Stimulated activated CD8-positive, alpha-beta memory T cell treated with anti-CD3 and anti-CD28 coated beads, Interleukin-12 subunit alpha, Interleukin-12 subunit beta, amount 100 ng/mL, for 4 hours (primary cell): ENCODE measurements around the gene KLHL24.
A peak's percentile ranks its signal among the peaks of the same experiment; 100 is the strongest.
"Not testable (repeated sequence)": the region's sequence is repeated elsewhere in the genome, so short reads cannot be mapped to it uniquely, and the experiment has no call there.

ENCODE experiments used
- DNase-seq: peaks from one replicate; pipeline ENCODE4 v3.0.0-alpha.2; 2020; ENCODE audit warnings: low read depth

KLHL24 gene

DNA sequence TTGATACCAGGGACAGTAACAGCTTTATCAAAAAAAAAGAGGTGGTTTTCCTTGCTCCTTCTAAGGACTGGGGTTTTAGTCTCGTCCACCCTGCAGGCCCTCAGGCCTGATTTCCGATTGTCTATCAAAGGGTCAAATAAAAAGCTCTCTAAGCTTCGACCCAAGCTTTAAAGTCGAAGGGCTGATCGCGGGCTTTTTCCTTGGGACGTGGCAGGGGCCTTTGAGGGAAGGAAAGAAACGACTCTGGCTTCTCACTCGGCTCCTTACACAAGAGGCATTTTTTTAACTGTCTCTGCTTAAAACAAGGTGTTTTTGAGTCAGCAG is 354 bp upstream of the KLHL24 start:
- DNase-seq, result no peak

DNA sequence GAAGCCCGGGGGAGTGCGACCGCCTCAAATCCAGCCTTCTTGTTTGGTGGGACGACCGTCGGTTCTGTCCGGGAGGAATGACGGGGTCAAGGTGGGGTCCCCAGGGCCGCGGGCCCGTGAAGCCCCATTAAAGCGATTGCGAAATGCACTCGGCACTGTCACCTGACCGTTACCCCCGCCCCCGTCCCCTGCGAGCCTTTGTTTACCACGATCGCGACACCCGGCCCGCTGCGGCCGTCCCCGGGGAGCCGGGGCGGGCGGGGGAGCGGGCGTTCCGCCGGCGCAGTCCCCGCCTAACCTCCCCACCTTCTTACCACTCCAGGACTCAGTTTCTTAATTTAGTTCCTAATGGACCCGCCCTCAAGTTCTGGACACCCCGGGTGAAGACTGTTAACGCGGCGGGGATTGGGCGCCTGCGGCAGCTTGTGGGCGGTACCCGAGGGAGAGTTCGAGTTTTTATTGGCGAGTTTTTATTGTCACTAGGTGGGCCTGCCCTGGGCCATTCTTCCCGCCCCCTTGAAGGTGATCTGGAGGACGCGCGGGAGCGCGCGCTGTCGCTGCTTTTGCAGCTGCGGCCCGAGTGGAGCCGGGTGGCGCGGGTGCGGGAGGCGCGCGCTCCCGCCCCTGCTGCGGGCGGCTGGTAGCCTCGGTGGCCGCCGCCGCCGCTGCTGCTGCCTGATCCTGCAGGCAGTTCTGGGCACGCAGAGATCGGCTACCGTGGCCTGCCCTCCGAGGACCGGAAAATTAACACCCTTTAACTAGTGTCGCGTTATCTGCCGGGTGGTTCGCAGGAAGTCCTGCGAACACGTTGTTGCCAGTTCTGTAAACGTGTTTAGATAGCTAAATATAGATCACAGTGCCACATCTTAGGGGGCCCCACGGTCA is 1.0 kb downstream of the KLHL24 start:
- peak; percentile 81 for DNase-seq

DNA sequence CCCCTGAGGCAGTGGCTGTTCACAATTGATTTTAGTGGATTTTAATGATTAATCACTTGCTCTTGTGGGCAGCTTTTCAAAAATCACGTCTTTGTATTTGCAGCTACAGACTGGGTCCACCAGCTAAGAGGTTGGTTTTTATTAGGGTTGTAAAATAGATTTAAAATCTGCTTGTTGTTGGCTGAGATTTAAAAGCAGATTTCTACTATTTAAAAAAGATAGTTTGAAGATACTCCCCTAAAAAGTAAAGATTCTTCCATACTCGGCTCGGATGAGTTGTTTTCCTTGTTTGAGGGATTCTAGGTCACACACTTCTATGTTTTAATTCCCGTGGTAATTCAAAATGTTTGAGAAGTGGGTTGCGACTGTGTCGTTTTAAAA is 1.7 kb downstream of the KLHL24 start:
- no peak for DNase-seq

DNA sequence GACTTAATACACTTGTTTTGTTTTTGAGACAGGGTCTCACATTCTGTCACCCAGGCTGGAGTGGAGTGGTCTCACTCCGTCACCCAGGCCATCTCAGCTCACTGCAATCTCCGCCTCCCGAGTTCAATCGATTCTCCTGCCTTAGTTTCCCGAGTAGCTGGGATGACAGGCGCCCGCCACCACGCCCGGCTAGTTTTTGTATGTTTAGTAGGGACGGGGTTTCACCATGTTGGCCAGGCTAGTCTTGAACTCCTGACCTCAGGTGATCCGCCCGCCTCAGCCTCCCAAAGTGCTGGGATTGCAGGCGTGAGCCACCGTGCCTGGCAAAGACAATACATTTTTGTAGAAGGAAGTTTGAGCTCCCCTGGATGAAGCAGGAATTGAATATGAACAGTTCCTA is 2.2 kb downstream of the KLHL24 start:
- not testable (repeated sequence) for DNase-seq

DNA sequence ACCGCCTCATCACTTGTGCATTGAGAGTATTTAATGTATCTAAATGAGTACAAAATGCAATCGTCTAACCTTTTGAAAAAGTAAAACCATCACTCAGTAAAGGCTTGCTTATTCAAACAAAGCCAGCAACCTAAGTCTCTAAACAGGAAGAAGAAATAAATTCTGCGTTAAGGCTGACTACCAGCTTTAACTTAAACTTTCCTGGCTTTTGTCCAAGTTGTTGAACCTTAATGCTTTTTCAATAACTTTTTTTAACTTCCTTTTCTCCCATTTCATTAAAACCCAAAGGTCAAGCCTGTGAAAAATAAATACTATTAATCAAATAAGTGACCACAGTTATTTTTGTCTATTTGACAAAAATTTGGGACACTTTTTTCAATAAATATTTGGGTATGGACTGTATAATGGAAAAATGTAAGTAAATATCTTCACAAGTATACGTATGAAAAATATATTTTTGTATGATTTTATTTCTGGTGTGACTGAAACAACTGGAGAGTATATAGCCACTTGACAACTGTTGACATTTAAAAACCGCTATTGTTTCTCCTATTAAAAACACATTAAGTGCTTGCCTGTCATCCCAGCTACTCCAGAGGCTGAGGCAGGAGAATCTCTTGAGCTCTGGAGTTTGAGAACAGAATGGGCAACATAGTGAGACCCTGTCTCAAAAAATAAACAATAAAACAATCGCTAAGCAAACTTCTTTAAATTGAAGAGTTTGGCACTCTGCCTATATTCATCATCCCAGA is 2.9 kb downstream of the KLHL24 start:
- DNase-seq, result no peak

DNA sequence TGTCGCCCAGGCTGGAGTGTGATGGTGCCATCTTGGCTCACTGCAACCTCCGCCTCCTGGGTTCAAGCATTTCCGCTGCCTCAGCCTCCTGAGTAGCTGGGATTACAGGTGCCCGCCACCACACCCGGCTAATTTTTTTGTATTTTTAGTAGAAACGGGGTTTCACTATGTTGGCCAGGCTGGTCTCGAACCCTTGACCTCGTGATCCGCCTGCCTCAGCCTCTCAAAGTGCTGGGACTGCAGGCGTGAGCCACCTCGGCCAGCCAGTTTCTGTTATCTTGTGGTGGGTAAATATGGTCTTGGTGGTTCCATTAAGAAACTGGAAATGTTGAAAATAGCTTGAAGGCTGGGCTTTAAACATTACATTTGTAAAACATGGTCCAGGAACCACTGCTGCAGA is 5.2 kb downstream of the KLHL24 start:
- not testable (repeated sequence) for DNase-seq

DNA sequence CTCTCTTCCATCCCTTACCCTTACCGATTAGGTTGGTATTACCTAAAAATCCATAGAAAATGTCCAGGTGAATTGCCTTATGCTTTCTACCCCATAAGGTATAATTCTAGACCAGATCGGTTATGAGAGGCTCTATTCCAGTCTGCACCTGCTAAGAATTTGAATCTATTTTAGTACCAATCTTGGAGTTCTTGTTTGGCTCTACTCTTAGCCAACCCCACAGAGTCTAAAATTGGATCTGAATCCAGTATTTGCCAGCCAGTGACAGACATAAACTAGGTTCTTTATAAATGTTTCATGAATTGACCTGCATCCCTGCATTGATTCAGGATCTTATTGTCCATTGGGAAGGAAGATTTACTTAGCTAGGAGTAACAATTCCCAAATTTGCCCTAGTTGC is 6.5 kb downstream of the KLHL24 start:
- no peak for DNase-seq

DNA sequence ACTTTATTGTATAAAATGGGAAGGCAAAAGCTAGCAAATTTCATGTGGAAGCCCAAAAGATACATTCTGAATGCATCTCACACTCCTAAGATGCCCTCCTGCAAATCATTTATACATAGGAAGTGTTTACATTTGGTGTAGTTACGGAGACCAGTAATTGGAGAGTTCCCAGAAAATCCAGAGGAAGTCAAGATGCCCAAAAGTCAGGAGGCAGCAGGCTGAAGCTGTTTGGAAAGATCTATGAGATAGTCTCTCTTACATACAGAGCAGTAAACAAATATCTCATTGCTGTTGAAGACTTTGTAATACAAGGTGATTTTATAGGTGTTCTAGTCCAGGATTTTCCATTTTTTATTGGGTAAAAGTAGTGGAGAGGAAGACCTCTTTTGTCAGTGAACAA is 8.8 kb downstream of the KLHL24 start:
- no peak for DNase-seq

DNA sequence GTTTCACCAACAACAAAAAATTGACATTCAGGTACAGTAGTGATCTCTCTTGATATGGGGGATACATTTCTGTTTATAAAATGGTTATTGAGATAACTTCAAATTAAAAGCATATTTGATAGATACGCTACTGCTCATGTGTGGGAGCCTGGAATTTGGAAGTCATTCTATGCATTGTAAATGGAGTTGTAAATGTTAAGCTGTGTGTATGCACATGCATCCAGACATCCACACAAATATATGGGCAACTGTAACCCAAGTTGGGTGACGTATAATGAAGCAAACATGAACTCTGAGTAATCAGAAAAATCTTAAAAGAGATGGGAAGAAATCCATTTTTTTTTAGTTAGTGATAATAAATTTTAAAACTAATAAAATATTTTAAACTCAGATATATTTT is 9.8 kb downstream of the KLHL24 start:
- no peak for DNase-seq

DNA sequence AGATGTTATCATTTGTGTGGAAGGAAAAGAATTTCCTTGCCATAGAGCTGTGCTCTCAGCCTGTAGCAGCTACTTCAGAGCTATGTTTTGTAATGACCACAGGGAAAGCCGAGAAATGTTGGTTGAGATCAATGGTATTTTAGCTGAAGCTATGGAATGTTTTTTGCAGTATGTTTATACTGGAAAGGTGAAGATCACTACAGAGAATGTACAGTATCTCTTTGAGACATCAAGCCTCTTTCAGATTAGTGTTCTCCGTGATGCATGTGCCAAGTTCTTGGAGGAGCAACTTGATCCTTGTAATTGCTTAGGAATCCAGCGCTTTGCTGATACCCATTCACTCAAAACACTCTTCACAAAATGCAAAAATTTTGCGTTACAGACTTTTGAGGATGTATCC is 15.1 kb downstream of the KLHL24 start:
- no peak for DNase-seq

DNA sequence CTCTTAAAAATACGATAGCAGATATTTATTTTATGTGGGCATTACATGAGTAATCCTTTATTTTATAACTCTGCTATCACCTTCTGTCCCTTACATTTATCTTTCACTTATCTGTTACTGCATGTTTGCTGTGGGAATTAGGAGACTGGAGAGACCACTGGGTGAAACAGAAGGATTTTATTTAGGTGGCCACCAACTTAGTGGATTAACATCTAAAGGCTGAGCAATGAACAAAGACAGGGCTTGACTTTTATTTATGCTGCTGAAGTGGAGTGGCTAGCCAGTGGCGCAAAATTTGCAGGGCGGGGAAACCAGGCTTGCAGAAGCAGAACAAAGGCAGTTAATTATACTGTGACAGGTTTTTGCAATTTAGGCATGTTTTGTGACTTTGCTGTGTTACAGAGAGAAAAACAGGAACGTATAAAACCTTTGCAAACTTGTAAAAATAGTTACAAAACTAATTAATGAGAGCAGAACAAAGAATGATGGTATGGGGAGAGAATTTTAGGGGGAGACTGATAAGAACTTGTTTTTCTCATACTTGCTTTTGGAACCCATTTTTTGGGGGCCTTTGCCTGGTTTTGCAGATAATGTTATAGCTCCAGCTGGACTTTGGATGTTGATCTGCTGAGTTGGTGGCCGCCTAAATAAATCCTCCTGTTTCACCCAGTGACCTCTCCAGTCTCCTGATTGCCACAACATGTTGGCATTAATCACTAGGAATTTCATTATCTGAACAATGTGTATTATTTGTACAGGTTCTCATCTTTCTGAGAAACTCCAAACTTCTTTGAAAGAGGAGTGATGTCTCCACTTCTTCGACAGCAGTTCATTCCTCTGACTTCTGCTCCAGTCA is 18.0 kb downstream of the KLHL24 start:
- no peak for DNase-seq

DNA sequence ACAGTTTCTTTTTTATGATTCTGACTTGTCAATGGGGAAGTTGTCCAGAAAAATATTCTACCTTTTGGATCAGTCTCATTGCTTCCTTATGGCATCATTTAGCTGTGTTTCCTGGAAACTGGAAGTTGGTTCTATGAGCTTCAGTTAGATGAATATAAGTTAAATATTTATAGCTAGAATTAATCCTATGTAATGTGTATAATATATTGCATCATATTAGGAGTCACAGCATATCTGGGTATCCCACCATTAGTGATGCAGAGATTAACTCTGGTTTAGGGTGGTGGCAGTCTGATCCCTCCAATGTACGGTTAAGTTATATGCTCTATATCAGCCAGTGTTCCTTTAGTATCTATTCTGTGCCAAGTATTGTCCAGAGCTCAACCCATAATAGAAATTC is 19.3 kb downstream of the KLHL24 start:
- no peak for DNase-seq

DNA sequence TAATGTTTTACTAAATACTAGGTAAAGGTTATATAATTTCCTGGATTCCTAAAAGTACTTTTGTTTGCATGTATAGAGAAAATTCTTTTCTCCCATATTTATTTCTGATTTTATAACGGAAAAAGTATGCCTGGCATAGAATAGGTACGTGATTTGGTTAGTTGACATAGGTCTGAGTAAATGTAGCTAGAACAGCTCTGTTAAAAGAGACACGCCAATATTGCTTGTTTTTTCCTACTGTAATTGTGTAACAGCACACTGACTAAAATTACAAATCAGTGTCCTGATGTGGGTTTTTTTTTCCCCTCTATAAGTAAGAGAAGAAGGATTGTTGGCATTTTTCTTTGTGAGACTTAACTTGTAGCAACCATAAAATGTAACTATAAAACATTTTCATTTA is 26.7 kb downstream of the KLHL24 start:
- DNase-seq, result no peak

DNA sequence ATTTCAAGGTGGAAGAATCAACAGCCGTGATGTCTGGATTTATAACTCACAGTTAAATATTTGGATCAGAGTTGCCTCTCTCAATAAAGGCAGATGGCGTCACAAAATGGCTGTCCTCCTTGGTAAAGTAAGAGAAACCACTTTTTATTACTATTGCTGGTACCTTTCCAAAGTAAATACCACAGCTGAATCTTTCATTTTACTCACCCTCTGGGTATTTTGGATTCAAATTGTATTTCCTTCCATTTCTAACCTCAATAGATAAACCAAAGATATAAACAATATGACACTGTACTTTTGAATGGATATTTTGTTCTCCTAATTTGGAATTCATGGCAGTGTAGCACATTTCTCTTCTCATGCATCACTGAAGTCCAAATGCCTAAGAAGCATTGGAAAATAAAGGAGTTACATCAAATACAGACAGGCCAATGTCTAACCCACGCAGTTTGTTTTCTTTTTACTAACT is 29.5 kb downstream of the KLHL24 start:
- DNase-seq, result no peak

DNA sequence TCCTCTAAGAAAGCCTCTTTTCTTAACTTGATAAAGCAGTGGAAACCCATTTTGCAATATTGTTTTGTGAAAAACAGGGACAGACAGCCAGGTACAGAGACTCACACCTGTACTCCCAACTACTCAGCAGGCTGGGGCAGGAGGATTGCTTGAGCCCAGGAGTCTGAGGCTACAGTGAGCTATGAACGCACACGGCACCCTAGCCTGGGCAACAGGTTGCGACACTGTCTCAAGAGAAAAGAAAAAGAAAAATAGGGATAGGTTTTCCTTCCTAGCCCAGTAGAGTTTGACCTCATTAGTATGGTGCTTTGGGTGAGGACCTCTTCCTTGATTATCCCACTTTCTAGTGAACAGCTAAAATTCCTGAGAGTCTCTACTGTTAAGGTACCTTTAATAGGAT is 44.6 kb downstream of the KLHL24 start:
- DNase-seq, result no peak

DNA sequence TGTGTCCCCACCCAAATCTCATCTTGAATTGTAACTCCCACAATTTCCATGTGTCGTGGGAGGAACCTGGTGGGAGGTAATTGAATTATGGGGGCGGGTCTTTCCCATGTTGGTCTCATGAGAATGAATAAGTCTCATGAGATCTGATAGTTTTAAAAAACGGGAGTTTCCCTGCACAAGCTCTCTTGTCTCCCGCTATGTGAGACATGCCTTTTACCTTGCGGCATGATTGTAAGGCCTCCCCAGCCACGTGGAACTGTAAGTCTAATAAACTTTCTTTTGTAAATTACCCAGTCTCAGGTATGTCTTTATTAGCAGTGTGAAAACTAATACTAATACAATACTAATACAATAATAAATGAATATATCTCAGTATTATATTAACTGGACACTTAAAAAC is 52.3 kb downstream of the KLHL24 start:
- DNase-seq, result no peak

DNA sequence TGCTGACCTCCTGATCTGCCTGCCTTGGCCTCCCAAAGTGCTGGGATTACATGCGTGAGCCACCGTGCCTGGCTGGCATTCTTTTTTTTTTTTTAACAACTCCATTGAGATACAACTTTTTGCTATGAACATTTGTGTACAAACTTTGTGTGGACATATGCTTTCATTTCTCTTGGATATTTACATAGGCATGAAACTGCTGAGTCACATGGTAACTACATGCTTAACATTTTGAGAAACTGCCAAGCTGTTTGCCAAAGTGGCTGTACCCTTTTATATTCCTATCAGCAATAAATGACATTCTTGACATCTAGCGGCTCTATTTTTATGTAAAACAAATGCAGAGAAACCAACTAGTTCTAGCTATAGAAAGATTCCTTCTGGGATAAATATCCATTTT is 53.5 kb downstream of the KLHL24 start:
- no peak for DNase-seq

DNA sequence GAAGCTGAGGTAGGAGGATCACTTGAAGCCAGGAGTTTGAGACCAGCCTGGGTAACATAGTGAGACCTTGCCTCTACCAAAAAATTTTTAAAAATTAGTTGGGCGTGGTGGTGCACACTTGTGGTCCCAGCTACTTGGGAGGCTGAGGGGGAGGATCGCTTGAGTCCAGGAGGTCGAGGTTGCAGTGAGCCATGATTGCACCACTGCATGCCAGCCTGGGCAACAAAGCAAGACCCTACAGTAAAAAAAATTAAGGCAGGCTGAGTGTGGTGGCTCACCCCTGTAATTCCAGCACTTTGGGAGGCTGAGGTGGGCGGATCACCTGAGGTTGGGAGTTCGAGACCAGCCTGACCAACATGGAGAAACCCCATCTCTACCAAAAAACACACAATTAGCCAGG is 54.2 kb downstream of the KLHL24 start:
- not testable (repeated sequence) for DNase-seq

DNA sequence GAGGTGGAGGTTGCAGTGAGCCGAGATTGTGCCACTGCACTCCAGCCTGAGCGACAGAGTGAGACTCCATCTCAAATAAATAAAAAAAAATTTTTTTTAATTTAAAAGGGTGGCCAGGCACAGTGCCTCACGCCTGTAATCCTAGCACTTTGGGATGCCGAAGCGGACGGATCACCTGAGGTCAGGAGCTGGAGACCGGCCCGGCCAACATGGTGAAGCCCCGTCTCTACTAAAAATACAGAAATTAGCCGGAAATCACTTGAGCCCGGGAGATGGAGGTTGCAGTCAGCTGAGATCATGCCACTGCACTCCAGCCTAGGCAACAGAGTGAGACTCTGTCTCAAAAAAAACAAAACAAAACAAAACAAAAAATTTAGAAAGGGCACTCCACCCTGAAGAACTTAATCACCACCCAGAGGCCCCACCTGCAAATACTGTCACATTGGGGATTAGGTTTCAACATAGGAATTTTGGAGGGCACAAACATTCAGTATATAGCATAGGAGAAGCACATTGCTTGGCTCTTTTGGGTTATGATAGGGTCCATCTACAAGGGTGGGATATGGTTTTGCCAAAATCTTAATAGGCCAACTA is 55.1 kb downstream of the KLHL24 start:
- DNase-seq, result no peak

DNA sequence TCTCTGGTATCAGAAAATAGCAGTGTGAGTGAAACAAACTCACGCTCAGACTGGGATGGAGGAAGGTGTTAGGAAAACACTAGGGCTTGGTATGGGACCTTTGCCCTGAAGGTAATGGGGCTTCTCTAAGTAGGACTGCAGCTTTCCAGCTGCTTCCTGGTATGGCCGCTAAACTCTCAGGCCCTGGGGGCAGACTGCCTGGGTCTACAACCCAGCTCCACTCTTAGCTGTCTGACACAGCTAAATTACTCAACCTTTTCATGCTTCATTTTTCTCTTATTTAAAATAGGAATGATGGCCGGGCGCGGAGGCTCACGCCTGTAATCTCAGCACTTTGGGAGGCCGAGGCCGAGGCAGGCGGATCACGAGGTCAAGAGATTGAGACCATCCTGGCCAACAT is 57.0 kb downstream of the KLHL24 start:
- no peak for DNase-seq

DNA sequence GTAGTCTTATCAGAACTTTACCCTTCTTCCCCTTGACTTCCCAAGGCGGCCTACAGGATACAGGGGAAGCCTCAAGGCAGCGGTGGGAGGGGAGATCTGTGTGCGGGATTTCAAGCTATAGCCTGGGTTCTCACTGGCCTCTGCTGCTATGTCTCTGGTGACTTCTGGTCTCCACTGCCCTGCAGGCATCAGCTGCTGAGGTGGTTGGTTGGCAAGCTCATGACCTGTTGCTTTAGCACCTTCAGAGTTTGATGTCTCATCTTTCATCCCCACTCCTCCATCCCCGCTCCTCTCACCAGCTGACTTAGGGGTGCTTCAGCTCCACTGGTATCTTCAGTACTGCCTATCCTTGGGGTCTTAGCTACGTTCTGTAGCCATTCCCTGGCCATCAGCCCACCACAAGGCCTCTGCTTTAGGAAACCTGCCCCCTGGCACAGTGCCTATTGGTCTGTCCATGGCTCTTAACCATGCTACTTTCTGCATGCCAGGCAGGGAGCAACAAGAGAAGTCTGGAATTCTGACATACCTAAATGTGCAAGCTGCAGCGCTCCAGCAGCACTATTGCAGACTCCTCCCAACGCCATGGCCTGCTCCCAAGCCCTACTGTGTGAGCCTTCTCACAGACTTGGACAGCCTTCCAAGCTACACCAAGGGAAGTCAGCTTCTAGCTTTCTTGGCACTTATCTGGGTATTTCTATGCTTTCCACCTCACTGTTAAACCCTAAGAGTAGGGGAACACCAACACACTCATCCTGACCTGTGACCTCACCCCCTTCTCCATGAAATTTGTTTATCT is 60.3 kb downstream of the KLHL24 start:
- DNase-seq, result no peak
